Muscle of arm (tissue), 12 donors: Measurements from ENCODE around the gene CHORDC1. TPM values are rescaled to one million over a fixed set of nuclear protein-coding genes. Genes with fewer than 3 reads are reported as not detected.

ENCODE experiments used
- polyA plus RNA-seq, 12 donors: library from polyadenylated mRNA; unstranded; fragments of 120-200 nt; gene quantifications; one replicate each; pipeline ENCODE4 v1.2.1, GENCODE V29; 2013; ENCODE audit not compliant: insufficient read length in 12 of 12

The CHORDC1 gene
- polyA plus RNA-seq, 12 donors = 34.0 to 65.7 (median 45.5) TPM; not detected in 1

Other genes starting within 250 kb of the CHORDC1 start
- gene TRIM49C, start 191.9 kb downstream of the CHORDC1 start, polyA plus RNA-seq = not detected
- not detected for gene UBTFL1, start 137.1 kb downstream of the CHORDC1 start, polyA plus RNA-seq
- 10 to 100 TPM in 3 of 12 donors, 1 to 10 TPM in 8, not detected in 1; 3.2 to 16.6 (median 5.8) TPM for gene NAALAD2, start 88.4 kb downstream of the CHORDC1 start, polyA plus RNA-seq